ENCODE data around the gene ATG2B.

DNA sequence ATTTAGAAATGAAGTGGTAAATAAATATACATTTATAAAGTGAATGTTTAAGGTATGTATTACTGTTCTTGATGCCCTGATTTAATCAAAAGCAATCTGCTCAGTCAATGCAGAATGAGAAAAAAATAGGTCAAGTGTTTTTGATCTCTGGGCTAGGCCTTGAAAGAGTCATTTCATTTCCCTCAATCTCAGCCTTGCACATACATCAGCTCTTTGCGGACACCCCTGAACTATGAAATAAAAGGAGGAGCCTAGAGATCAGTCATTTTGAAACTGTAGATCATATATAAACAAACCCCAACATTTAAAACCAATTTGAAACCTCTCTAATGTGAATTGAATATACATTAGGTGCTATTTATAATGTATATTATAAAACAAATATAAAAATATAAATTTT, 42.5 kb downstream of the ATG2B start:
- TF ChIP-seq, protein P1, sequence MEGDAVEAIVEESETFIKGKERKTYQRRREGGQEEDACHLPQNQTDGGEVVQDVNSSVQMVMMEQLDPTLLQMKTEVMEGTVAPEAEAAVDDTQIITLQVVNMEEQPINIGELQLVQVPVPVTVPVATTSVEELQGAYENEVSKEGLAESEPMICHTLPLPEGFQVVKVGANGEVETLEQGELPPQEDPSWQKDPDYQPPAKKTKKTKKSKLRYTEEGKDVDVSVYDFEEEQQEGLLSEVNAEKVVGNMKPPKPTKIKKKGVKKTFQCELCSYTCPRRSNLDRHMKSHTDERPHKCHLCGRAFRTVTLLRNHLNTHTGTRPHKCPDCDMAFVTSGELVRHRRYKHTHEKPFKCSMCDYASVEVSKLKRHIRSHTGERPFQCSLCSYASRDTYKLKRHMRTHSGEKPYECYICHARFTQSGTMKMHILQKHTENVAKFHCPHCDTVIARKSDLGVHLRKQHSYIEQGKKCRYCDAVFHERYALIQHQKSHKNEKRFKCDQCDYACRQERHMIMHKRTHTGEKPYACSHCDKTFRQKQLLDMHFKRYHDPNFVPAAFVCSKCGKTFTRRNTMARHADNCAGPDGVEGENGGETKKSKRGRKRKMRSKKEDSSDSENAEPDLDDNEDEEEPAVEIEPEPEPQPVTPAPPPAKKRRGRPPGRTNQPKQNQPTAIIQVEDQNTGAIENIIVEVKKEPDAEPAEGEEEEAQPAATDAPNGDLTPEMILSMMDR (conservative IDR thresholded peaks at IDR 0.05; ENCODE audit: low read depth, low read length), result no peak
- no peak for TF ChIP-seq CEBPB (IDR thresholded peaks at IDR 0.05; ENCODE audit: low read depth, low read length)
- no peak for TF ChIP-seq POLR2A (IDR thresholded peaks at IDR 0.05; ENCODE audit: low read depth, low read length)
- TF ChIP-seq RAD21 (IDR thresholded peaks at IDR 0.05; ENCODE audit: low read length), result no peak
- TF ChIP-seq RCOR1 (IDR thresholded peaks at IDR 0.05; ENCODE audit: insufficient replicate concordance, low read length), result no peak
- no peak for TF ChIP-seq CHD1 (IDR thresholded peaks at IDR 0.05; ENCODE audit: low read depth, low read length)
- no peak for TF ChIP-seq RFX5 (IDR thresholded peaks at IDR 0.05; ENCODE audit: low read depth, low read length)
- TF ChIP-seq NFE2L2 (IDR thresholded peaks at IDR 0.05; ENCODE audit: low read depth, low read length), result no peak
- no peak for TF ChIP-seq FOS (IDR thresholded peaks at IDR 0.05; ENCODE audit: low read depth, low read length)

Data from IMR-90 (cell line).